ENCODE measurements around the gene AMN1. TPM values are rescaled to one million over a fixed set of nuclear protein-coding genes. Genes with fewer than 3 reads are reported as not detected.

AMN1 gene
- total and polyA plus RNA-seq, 2 of the 4 experiments (the other 2 are of a cell fraction) = 3.4 to 5.2 TPM

DNA sequence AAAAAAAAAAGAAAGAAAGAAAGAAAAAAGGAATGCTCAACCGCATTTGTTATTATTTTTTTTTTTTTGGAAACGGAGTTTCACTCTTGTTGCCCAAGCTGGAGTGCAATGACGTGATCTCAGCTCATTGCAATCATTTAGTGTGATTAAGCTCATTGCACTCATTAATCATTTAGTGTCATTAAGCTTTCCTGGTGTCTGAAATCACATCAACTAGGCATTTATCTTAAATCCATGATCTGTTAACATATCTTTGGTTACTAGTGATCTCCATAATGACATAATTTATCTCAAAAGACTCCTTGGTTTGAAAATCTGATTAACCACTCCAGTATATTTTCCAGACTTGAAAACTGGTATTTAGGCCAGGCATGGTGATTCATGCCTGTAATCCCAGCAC is 43.0 kb downstream of the AMN1 start:
- ATAC-seq (ENCODE audit: low read depth) (no peak), DNase-seq (no peak)
- CTCF ChIA-PET = no interaction called here
- Histone ChIP-seq H4K91ac (ENCODE audit: insufficient read depth, low read depth, low read length) (no peak overlapping the region), H3K23ac (ENCODE audit: low read depth, low read length) (no peak overlapping the region), H3K9me3 (ENCODE audit: control insufficient read depth, insufficient read depth, low read length) (peaks cover 5% of the 10 kb centered on the region; the same call in 1 of the 2 replicates), H2AK9ac (replicated peaks; ENCODE audit: low read depth, low read length, poor library complexity) (no peak overlapping the region), H3K4me3 (ENCODE audit: insufficient read depth, low read depth, low read length) (no peak overlapping the region), H4K8ac (ENCODE audit: low read depth in 2 of 2, low read length in 2 of 2) (no peak overlapping the region), H3K9me1 (ENCODE audit: insufficient read depth, low read length) (no peaks in the 10 kb centered on the region), H2BK120ac (ENCODE audit: low read depth, low read length) (no peak overlapping the region), H3K4me1 (ENCODE audit: control insufficient read depth, insufficient read depth, low read length) (no peaks in the 10 kb centered on the region), H4K5ac (ENCODE audit: low read depth, low read length) (no peak overlapping the region), H3K36me3 (ENCODE audit: control insufficient read depth, insufficient read depth, low read length) (no peaks in the 10 kb centered on the region), H2BK5ac (ENCODE audit: low read depth, low read length, poor library complexity, severe bottlenecking) (no peak overlapping the region), H4K20me1 (ENCODE audit: insufficient read depth, low read length) (no peaks in the 10 kb centered on the region), H2AFZ (replicated peaks; ENCODE audit: low read length, poor library complexity) (no peak overlapping the region), H3K4ac (ENCODE audit: low read depth, low read length) (no peak overlapping the region), H2BK20ac (ENCODE audit: low read depth, low read length) (no peak overlapping the region), H3K18ac (ENCODE audit: low read depth, low read length) (no peak overlapping the region), H2BK15ac (ENCODE audit: low read depth, low read length) (no peak overlapping the region), H3K79me1 (ENCODE audit: low read depth in 1 of 2, low read length in 2 of 2) (no peaks in the 10 kb centered on the region), H3K14ac (replicated peaks; ENCODE audit: low read depth, low read length) (no peak overlapping the region), H3K4me2 (ENCODE audit: low read depth, low read length) (no peak overlapping the region), H3K9ac (ENCODE audit: low read depth, low read length) (no peak overlapping the region), H3K27me3 (ENCODE audit: control insufficient read depth, insufficient read depth, low read length) (no peaks in the 10 kb centered on the region), H2AK5ac (ENCODE audit: low read depth, low read length) (no peak overlapping the region), H3K56ac (ENCODE audit: extremely low read depth, insufficient read depth, low read length) (no peak overlapping the region), H3K27ac (ENCODE audit: insufficient read depth, low read length) (no peak overlapping the region)
- in situ Hi-C loops (cut with MboI; ENCODE audit: low sequenced_read_pairs) (loop anchor here (10.0 to 25.0 kb wide), 2 partner anchors 276 to 619 kb away; partner anchors contain the start of gene RESF1), intact Hi-C loops (cut with micrococcal nuclease) (loop anchor here (10.0 kb wide), 1 partner anchor 279 kb away; no protein-coding TSS in a partner anchor), dilution Hi-C loops (cut with HindIII; ENCODE audit: low sequenced_read_pairs, unreplicated experiment) (no loop called here)
- no CpG with 5 or more reads among the region's 3 CpGs for WGBS, 2 experiments (ENCODE audit: extremely low coverage in 2 of 2, insufficient read length in 1 of 2)
- POLR2A ChIA-PET (ENCODE audit: unreplicated experiment) = no interaction called here
- no TSS peak for BruUV-seq (replicated peaks)
- TF ChIP-seq BHLHE40 (IDR thresholded peaks at IDR 0.05; ENCODE audit: low read depth, low read length) (no peak), SMC3 (IDR thresholded peaks at IDR 0.05; ENCODE audit: low read depth, low read length) (no peak), NFE2L2 (IDR thresholded peaks at IDR 0.05; ENCODE audit: low read depth, low read length) (no peak)
